Right lobe of liver (tissue), 6 donors: ENCODE measurements around the gene DYRK3. TPM values are rescaled to one million over a fixed set of nuclear protein-coding genes. Genes with fewer than 3 reads are reported as not detected.

Experiments
- ATAC-seq, 4 donors: fragments of 200-7000 bp; cut with Tn5 transposase; one replicate each; pipeline ENCODE4 v1.9.1; 2020; ENCODE audit warnings: mild to moderate bottlenecking in 4 of 4, moderate library complexity in 4 of 4
- DNase-seq, 3 donors: peaks; one replicate each; pipeline ENCODE4 v3.0.0-alpha.2; 2020
- H3K27ac ChIP-seq, 3 donors: fragments of 200-600 bp; one replicate each; pipeline ENCODE4 v1.8.0; 2022
- H3K27me3 ChIP-seq, 2 donors: fragments of 200-600 bp; one replicate each; pipeline ENCODE4 v1.8.0; 2022
- H3K36me3 ChIP-seq, 4 donors: fragments of 200-600 bp; sonication (generic) in 1 of 4; one replicate each; pipeline versions ENCODE4 v1.5.1 to v1.8.0; 2017 to 2022; ENCODE audit warnings: control low read depth in 1 of 4
- H3K4me1 ChIP-seq, 4 donors: fragments of 200-600 bp; sonication (generic) in 1 of 4; one replicate each; pipeline versions ENCODE4 v1.5.1 to v1.8.0; 2017 to 2022; ENCODE audit warnings: control low read depth in 1 of 4
- H3K4me3 ChIP-seq, 3 donors: fragments of 200-600 bp; one replicate each; pipeline ENCODE4 v1.8.0; 2022
- H3K9me3 ChIP-seq, 4 donors: fragments of 200-600 bp; sonication (generic) in 1 of 4; one replicate each; pipeline versions ENCODE4 v1.5.1 to v1.8.0; 2017 to 2022; ENCODE audit warnings: control low read depth in 1 of 4
- CTCF ChIP-seq, 4 donors: fragments of 200-600 bp in 3 of 4; fragments of 450-650 bp in 1 of 4; IDR thresholded peaks; one replicate each; pipeline versions ENCODE4 v1.5.1 to v1.8.0; 2016 to 2022; ENCODE audit warnings: antibody characterized with exemption in 4 of 4, mild to moderate bottlenecking in 2 of 4
- POLR2A ChIP-seq: fragments of 450-650 bp; IDR thresholded peaks from one replicate; pipeline ENCODE4 v1.6.1; 2017; ENCODE audit warnings: antibody characterized with exemption, mild to moderate bottlenecking
- WGBS: methylation state at CpG from one replicate; pipeline ENCODE4 v1.1.6; 2018; ENCODE audit warnings: low coverage, low lambda C conversion rate; ENCODE audit not compliant: insufficient coverage; ENCODE audit errors: missing lambda C conversion rate; 5-methylcytosine and 5-hydroxymethylcytosine counted together
- intact Hi-C, 2 donors: fragments of 100-400 bp; cut with DNase I; formaldehyde crosslinking; loops; one replicate each; pipeline versions ENCODE4 v1.11.2 to v1.14.1; 2022
- total RNA-seq, 6 experiments: library from RNA; depleted of rRNA in 2 of 6; stranded (reverse); fragments of >200 nt in 2 of 6; fragmentation: NEBNext Ultra II Directional in 3 of 6; extraction: Animal tissue kit (Norgen Biotek cat#: 25700) in 3 of 6; gene quantifications; one replicate each; pipeline versions ENCODE4 v1.1.0 to v1.2.4, GENCODE V29; 2016 to 2023
- donor health status: DM: no; HTN: yes; CAD: no.
- donor health status: DM: no; HTN: no; CAD: no.
- donor health status: DM: no; HTN: no; CAD: no.
- donor health status: DM: no; HTN: yes; CAD: no.
- donor health status: DM: no; HTN: yes; CAD: no.

DYRK3 gene
- total RNA-seq, 6 experiments from 2014 or later, result 2.8 to 5.6 (median 4.0) TPM

GRCh38 chr1:206655471-206655882, 20.1 kb downstream of the DYRK3 start:
- H3K4me3 ChIP-seq, result no peak overlapping the region

GRCh38 chr1:206656936-206657335, 21.6 kb downstream of the DYRK3 start:
- no peak for DNase-seq
- WGBS, result 50% methylated on average over 1 of the region's 3 CpGs
- intact Hi-C loops, result no loop called here
- H3K27ac ChIP-seq, result no peak overlapping the region
- no peak for ATAC-seq
- no peaks in the 10 kb centered on the region for H3K36me3 ChIP-seq
- no peak overlapping the region for H3K4me3 ChIP-seq
- H3K4me1 ChIP-seq, result peaks cover 0 to 12% (median 5%) of the 10 kb centered on the region in 4 donors
- no peaks in the 10 kb centered on the region for H3K9me3 ChIP-seq
- TF ChIP-seq POLR2A (no peak), CTCF (IDR thresholded peaks at IDR 0.05) (no peak)
- H3K27me3 ChIP-seq, result no peaks in the 10 kb centered on the region

More at GRCh38 chr1:206655471-206655882, 20.1 kb downstream of the DYRK3 start:
- 56% methylated on average over 2 of the region's 4 CpGs for WGBS
- H3K36me3 ChIP-seq, result no peaks in the 10 kb centered on the region
- TF ChIP-seq POLR2A (no peak), CTCF (IDR thresholded peaks at IDR 0.05) (no peak)
- peaks cover 0 to 12% (median 5%) of the 10 kb centered on the region in 4 donors for H3K4me1 ChIP-seq
- DNase-seq (no peak), ATAC-seq (no peak)
- intact Hi-C loops, result no loop called here
- no peaks in the 10 kb centered on the region for H3K27me3 ChIP-seq
- no peak overlapping the region for H3K27ac ChIP-seq
- H3K9me3 ChIP-seq, result no peaks in the 10 kb centered on the region

- peaks cover 0 to 12% (median 5%) of the 10 kb centered on the region in 4 donors for H3K4me1 ChIP-seq
- ATAC-seq, result no peak
- no peak for TF ChIP-seq CTCF (IDR thresholded peaks at IDR 0.05)
- TF ChIP-seq POLR2A, result no peak
- DNase-seq, result no peak
- H3K4me3 ChIP-seq, result no peak overlapping the region
- H3K9me3 ChIP-seq, result no peaks in the 10 kb centered on the region
- H3K27ac ChIP-seq, result no peak overlapping the region
- H3K27me3 ChIP-seq, result no peaks in the 10 kb centered on the region
- H3K36me3 ChIP-seq, result no peaks in the 10 kb centered on the region
- intact Hi-C loops, result no loop called here
- 60% methylated on average over 6 of the region's 6 CpGs for WGBS
These were observed 22.4 kb downstream of the DYRK3 start for GRCh38 chr1:206657751-206658150.

- Histone ChIP-seq H3K36me3 (no peaks in the 10 kb centered on the region), H3K4me1 (peaks cover 0 to 12% (median 5%) of the 10 kb centered on the region in 4 donors), H3K27me3 (no peaks in the 10 kb centered on the region), H3K27ac (peak overlapping the region; percentile 33 to 73 (median 68)), H3K9me3 (no peaks in the 10 kb centered on the region), H3K4me3 (no peak overlapping the region)
- intact Hi-C loops, result no loop called here
- WGBS, result 48% methylated on average over 19 of the region's 22 CpGs
- DNase-seq (peak in 2 of 3 donors; percentile 35 to 66), ATAC-seq (peak in 2 of 4 donors; percentile 8 to 48)
- TF ChIP-seq POLR2A, result no peak
- peak; percentile 41 to 69 (median 46) for TF ChIP-seq CTCF (IDR thresholded peaks at IDR 0.05)
These were observed 23.1 kb downstream of the DYRK3 start for GRCh38 chr1:206658264-206658980.
